Breast epithelium (tissue), 4 donors: ENCODE data around the gene ZNF750. TPM values are rescaled to one million over a fixed set of nuclear protein-coding genes. Genes with fewer than 3 reads are reported as not detected.

Experiments used
- DNase-seq, 2 donors: peaks; one replicate each; pipeline ENCODE4 v3.0.0-alpha.2; 2019; ENCODE audit warnings: low spot score in 2 of 2
- H3K27ac ChIP-seq, 2 donors: fragments of 200-600 bp; sonication (generic) in 1 of 2; one replicate each; pipeline ENCODE4 v1.5.1; 2016 to 2019; ENCODE audit warnings: mild to moderate bottlenecking in 1 of 2
- H3K27me3 ChIP-seq, 2 donors: fragments of 200-600 bp; sonication (generic) in 1 of 2; one replicate each; pipeline versions ENCODE4 v1.5.1 to v1.6.0; 2017 to 2019; ENCODE audit warnings: control low read depth in 1 of 2, mild to moderate bottlenecking in 1 of 2
- H3K36me3 ChIP-seq: fragments of 200-600 bp; one replicate; pipeline ENCODE4 v1.5.1; 2019
- H3K4me1 ChIP-seq, 2 donors: fragments of 200-600 bp; sonication (generic); one replicate each; pipeline ENCODE4 v1.5.1; 2016 to 2019; ENCODE audit warnings: control low read depth in 1 of 2
- H3K4me3 ChIP-seq, 3 donors: fragments of 200-600 bp; sonication (generic); 1 replicate in 2 of 3; 2 replicates in 1 of 3; pipeline ENCODE4 v1.5.1; 2016 to 2019; ENCODE audit warnings: mild to moderate bottlenecking in 3 of 3, moderate library complexity in 2 of 3
- H3K9me3 ChIP-seq, 2 donors: fragments of 200-600 bp; sonication (generic) in 1 of 2; one replicate each; pipeline ENCODE4 v1.5.1; 2016 to 2019; ENCODE audit warnings: control low read depth in 1 of 2
- CTCF ChIP-seq, 3 donors: fragments of 450-650 bp; IDR thresholded peaks; one replicate each; pipeline ENCODE4 v1.5.1; 2016 to 2017; ENCODE audit warnings: antibody characterized with exemption in 3 of 3, mild to moderate bottlenecking in 3 of 3, moderate library complexity in 3 of 3
- POLR2A ChIP-seq: fragments of 450-650 bp; IDR thresholded peaks from one replicate; pipeline ENCODE4 v1.6.1; 2016; ENCODE audit warnings: antibody characterized with exemption, mild to moderate bottlenecking, moderate library complexity
- POLR2AphosphoS5 ChIP-seq, 3 donors: sonication (generic); formaldehyde crosslinking; IDR thresholded peaks; one replicate each; pipeline ENCODE4 v1.6.1; 2017; ENCODE audit warnings: antibody characterized with exemption in 3 of 3
- intact Hi-C: fragments of 100-400 bp; cut with DNase I; formaldehyde crosslinking; loops from one replicate; pipeline ENCODE4 v1.15.1; 2023; ENCODE audit warnings: low total_unique reads
- total RNA-seq, 3 donors: library from RNA; depleted of rRNA; stranded (reverse); fragments of >200 nt; gene quantifications; one replicate each; pipeline ENCODE4 v1.1.0, GENCODE V29; 2016

Gene ZNF750
- total RNA-seq, 3 donors from 2014 or later = 5.6 to 7.8 TPM; not detected in 1

GRCh38 chr17:82865274-82865673, 25.5 kb upstream of the ZNF750 start:
- intact Hi-C loops = no loop called here
- no peak for DNase-seq
- Histone ChIP-seq H3K27ac (peak overlapping the region; percentile 5 to 69), H3K36me3 (no peaks in the 10 kb centered on the region), H3K9me3 (no peaks in the 10 kb centered on the region), H3K4me3 (no peak overlapping the region), H3K27me3 (no peaks in the 10 kb centered on the region), H3K4me1 (peaks cover 0 to 10% of the 10 kb centered on the region in 2 donors)
- TF ChIP-seq CTCF (IDR thresholded peaks at IDR 0.05) (no peak), POLR2A (no peak), POLR2AphosphoS5 (IDR thresholded peaks at IDR 0.05) (no peak)

- Histone ChIP-seq H3K4me1 (peaks cover 0 to 15% of the 10 kb centered on the region in 2 donors), H3K36me3 (no peaks in the 10 kb centered on the region), H3K27ac (peak overlapping the region; percentile 68 to 69), H3K4me3 (no peak overlapping the region), H3K9me3 (no peaks in the 10 kb centered on the region), H3K27me3 (no peaks in the 10 kb centered on the region)
- intact Hi-C loops = no loop called here
- no peak for DNase-seq
- TF ChIP-seq CTCF (IDR thresholded peaks at IDR 0.05) = no peak
- no peak for TF ChIP-seq POLR2A
- no peak for TF ChIP-seq POLR2AphosphoS5 (IDR thresholded peaks at IDR 0.05)
Measured at GRCh38 chr17:82864713-82865248, 25.0 kb upstream of the ZNF750 start.

GRCh38 chr17:82863941-82864712, 24.3 kb upstream of the ZNF750 start:
- H3K27ac ChIP-seq = peak overlapping the region; percentile 68 to 69
- no peak overlapping the region for H3K4me3 ChIP-seq
- H3K27me3 ChIP-seq = no peaks in the 10 kb centered on the region
- H3K36me3 ChIP-seq = no peaks in the 10 kb centered on the region
- peaks cover 4 to 20% of the 10 kb centered on the region in 2 donors for H3K4me1 ChIP-seq
- TF ChIP-seq POLR2AphosphoS5 (IDR thresholded peaks at IDR 0.05) = peak in 1 of 3 donors; percentile 15
- no peak for TF ChIP-seq POLR2A
- intact Hi-C loops = no loop called here
- peak in 1 of 2 donors; percentile 47 for DNase-seq
- no peaks in the 10 kb centered on the region for H3K9me3 ChIP-seq

GRCh38 chr17:82863383-82863940, 23.6 kb upstream of the ZNF750 start:
- no peak for TF ChIP-seq POLR2AphosphoS5 (IDR thresholded peaks at IDR 0.05)
- TF ChIP-seq POLR2A = no peak
- no peak for TF ChIP-seq CTCF (IDR thresholded peaks at IDR 0.05)
- H3K27ac ChIP-seq = peak overlapping the region; percentile 68 to 69
- no peak for DNase-seq
- H3K9me3 ChIP-seq = no peaks in the 10 kb centered on the region
- H3K27me3 ChIP-seq = no peaks in the 10 kb centered on the region
- intact Hi-C loops = no loop called here
- H3K4me1 ChIP-seq = peaks cover 4 to 20% of the 10 kb centered on the region in 2 donors
- no peaks in the 10 kb centered on the region for H3K36me3 ChIP-seq
- H3K4me3 ChIP-seq = no peak overlapping the region

- DNase-seq = no peak
- intact Hi-C loops = no loop called here
- TF ChIP-seq POLR2A = no peak
- no peak for TF ChIP-seq POLR2AphosphoS5 (IDR thresholded peaks at IDR 0.05)
- TF ChIP-seq CTCF (IDR thresholded peaks at IDR 0.05) = no peak
- H3K9me3 ChIP-seq = no peaks in the 10 kb centered on the region
- no peaks in the 10 kb centered on the region for H3K36me3 ChIP-seq
- no peak overlapping the region for H3K4me3 ChIP-seq
- no peaks in the 10 kb centered on the region for H3K27me3 ChIP-seq
- H3K27ac ChIP-seq = no peak overlapping the region
- H3K4me1 ChIP-seq = peaks cover 4 to 20% of the 10 kb centered on the region in 2 donors
Measured at GRCh38 chr17:82862737-82863382, 23.0 kb upstream of the ZNF750 start.
